BLaER1 (cell line): ENCODE measurements around the gene TSGA10IP.
A peak's percentile ranks its signal among the peaks of the same experiment; 100 is the strongest.

Experiments used
- H3K27ac ChIP-seq: shearing (Covaris generic); formaldehyde crosslinking; 2 replicates; pipeline ENCODE4 v1.8.1; 2022
- H3K27me3 ChIP-seq: shearing (Covaris generic); formaldehyde crosslinking; 2 replicates; pipeline ENCODE4 v1.8.1; 2022
- H3K36me3 ChIP-seq: shearing (Covaris generic); formaldehyde crosslinking; 2 replicates; pipeline ENCODE4 v1.8.1; 2022
- H3K4me1 ChIP-seq: shearing (Covaris generic); formaldehyde crosslinking; 2 replicates; pipeline ENCODE4 v1.8.1; 2022
- H3K4me2 ChIP-seq: shearing (Covaris generic); formaldehyde crosslinking; 2 replicates; pipeline ENCODE4 v1.8.1; 2022
- H3K4me3 ChIP-seq: shearing (Covaris generic); formaldehyde crosslinking; 2 replicates; pipeline ENCODE4 v1.8.1; 2022
- H3K9ac ChIP-seq: shearing (Covaris generic); formaldehyde crosslinking; 2 replicates; pipeline ENCODE4 v1.8.1; 2022
- H3K9me3 ChIP-seq: shearing (Covaris generic); formaldehyde crosslinking; 2 replicates; pipeline ENCODE4 v1.8.1; 2022
- H4K20me1 ChIP-seq: shearing (Covaris generic); formaldehyde crosslinking; 2 replicates; pipeline ENCODE4 v1.8.1; 2022
- Cebpa-rat ChIP-seq: shearing (Covaris generic); IDR thresholded peaks from 2 replicates; pipeline ENCODE4 v1.8.1; 2022

TSGA10IP gene

DNA sequence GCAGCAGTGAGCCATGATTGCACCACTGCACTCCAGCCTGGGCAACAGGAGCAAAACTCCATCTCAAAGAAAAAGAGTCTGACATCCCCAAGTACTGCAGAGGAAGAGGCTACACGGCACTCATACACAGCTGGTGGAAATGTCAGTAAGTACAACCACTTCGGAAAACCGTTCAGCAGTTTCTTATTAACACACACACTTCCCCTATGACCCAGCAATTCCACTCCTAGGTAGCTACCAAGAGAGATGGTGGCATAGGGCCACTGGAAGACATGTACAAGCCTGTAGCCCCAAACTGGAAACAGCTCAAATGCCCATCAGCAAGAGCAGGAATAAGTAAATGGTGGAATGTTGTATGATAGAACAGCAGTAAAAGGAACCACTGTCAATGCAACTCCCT, 22.7 kb upstream of the TSGA10IP start:
- H3K9me3 ChIP-seq, result no peaks in the 10 kb centered on the region
- no peak for TF ChIP-seq Cebpa-rat
- no peak overlapping the region for H3K4me2 ChIP-seq
- peaks cover 33% of the 10 kb centered on the region for H3K36me3 ChIP-seq
- H3K27ac ChIP-seq, result no peak overlapping the region
- H3K27me3 ChIP-seq, result no peaks in the 10 kb centered on the region
- peaks cover 10% of the 10 kb centered on the region; the same call in 1 of the 2 replicates for H4K20me1 ChIP-seq
- H3K4me3 ChIP-seq, result no peak overlapping the region
- no peak overlapping the region for H3K9ac ChIP-seq
- H3K4me1 ChIP-seq, result peaks cover 30% of the 10 kb centered on the region

DNA sequence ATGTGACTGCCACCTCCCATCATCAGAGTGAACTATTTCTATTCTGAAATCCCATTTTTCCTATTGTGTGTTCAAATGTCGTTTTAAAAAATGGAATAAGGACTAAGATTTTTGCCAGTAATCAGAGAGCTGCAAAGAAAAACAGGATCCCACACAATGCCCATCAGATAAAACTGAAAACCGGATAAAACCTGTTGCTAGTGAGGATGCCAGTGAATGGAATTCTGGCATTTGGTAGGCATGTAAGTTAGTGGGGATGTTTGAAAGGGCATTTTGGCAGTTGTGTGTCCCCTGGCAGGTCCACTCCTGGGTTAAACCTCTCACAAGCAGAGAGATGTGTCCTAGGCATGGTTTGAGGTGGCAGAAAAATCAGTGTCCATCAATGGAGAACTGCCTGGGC, 19.9 kb upstream of the TSGA10IP start:
- Histone ChIP-seq H3K4me3 (no peak overlapping the region), H3K9ac (no peak overlapping the region), H3K36me3 (peaks cover 33% of the 10 kb centered on the region), H3K4me2 (no peak overlapping the region), H3K27ac (no peak overlapping the region), H3K27me3 (no peaks in the 10 kb centered on the region), H3K9me3 (no peaks in the 10 kb centered on the region), H4K20me1 (peaks cover 1% of the 10 kb centered on the region; the same call in 1 of the 2 replicates), H3K4me1 (peaks cover 38% of the 10 kb centered on the region)
- no peak for TF ChIP-seq Cebpa-rat

DNA sequence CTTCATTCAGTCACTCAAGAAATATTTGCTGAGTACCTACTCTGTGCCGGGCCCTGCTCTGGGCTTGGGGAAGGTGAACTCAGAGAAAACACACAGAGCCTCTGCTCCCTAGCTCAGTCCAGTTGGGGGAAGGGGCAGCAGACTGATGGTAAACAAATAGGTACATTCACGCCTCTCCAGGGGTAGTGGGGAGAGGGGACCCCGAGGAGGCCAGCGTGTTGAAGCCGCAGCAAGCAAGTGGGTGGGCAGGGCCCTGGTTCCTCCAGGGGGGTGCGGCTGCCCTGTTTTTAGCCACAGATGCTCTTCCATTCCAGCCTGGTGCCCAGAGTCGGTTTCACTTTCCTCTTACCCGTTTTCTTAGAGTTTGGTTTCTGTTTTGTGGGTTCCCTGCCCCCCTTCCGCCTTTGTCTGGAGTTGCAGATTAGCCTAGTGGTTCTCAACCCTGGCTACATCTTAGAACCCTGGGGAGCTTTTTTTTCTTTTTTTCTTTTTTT, 17.3 kb upstream of the TSGA10IP start:
- Histone ChIP-seq H4K20me1 (no peaks in the 10 kb centered on the region), H3K9me3 (no peaks in the 10 kb centered on the region), H3K4me3 (peak overlapping the region; percentile 56), H3K27me3 (no peaks in the 10 kb centered on the region), H3K9ac (peak overlapping the region; percentile 74), H3K4me2 (peak overlapping the region; percentile 87), H3K36me3 (peaks cover 13% of the 10 kb centered on the region), H3K27ac (peak overlapping the region; percentile 93), H3K4me1 (peaks cover 50% of the 10 kb centered on the region)
- TF ChIP-seq Cebpa-rat, result no peak

DNA sequence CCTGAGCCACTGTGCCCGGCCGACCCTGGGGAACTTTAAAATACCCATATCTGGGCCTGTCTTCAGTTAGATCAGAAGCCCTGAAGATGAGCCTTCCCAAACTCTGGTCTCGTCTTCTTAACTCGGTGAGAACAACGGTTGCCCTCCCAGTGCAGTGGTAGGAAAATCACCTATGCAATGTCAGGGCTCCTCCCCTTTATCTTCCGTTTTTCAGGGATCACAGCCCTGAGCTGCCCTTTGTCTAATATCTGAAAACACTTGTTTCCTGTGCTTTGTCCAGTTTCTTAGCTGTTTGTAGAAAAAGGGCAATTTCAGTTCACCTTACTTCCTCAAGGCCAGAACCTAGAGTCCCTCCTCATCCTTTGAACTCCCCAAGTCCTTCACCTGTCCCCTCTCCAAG, 16.6 kb upstream of the TSGA10IP start:
- peaks cover 50% of the 10 kb centered on the region for H3K4me1 ChIP-seq
- no peaks in the 10 kb centered on the region for H3K27me3 ChIP-seq
- H3K4me2 ChIP-seq, result peak overlapping the region; percentile 87
- TF ChIP-seq Cebpa-rat, result no peak
- H3K36me3 ChIP-seq, result peaks cover 9% of the 10 kb centered on the region; the same call in 1 of the 2 replicates
- H3K27ac ChIP-seq, result peak overlapping the region; percentile 93
- H4K20me1 ChIP-seq, result no peaks in the 10 kb centered on the region
- peak overlapping the region; percentile 74 for H3K9ac ChIP-seq
- peak overlapping the region; percentile 56 for H3K4me3 ChIP-seq
- H3K9me3 ChIP-seq, result no peaks in the 10 kb centered on the region

GRCh38 chr11:65931773-65932557, 13.3 kb upstream of the TSGA10IP start:
- H3K36me3 ChIP-seq, result no peaks in the 10 kb centered on the region
- H3K4me3 ChIP-seq, result no peak overlapping the region
- peak overlapping the region; percentile 16; the same call in 1 of the 2 replicates for H3K27ac ChIP-seq
- H3K9me3 ChIP-seq, result no peaks in the 10 kb centered on the region
- peak overlapping the region; percentile 43 for H3K4me2 ChIP-seq
- H3K27me3 ChIP-seq, result no peaks in the 10 kb centered on the region
- H4K20me1 ChIP-seq, result no peaks in the 10 kb centered on the region
- H3K9ac ChIP-seq, result no peak overlapping the region
- no peak for TF ChIP-seq Cebpa-rat
- H3K4me1 ChIP-seq, result peaks cover 47% of the 10 kb centered on the region

- H4K20me1 ChIP-seq, result no peaks in the 10 kb centered on the region
- H3K9me3 ChIP-seq, result no peaks in the 10 kb centered on the region
- peaks cover 41% of the 10 kb centered on the region for H3K4me1 ChIP-seq
- H3K9ac ChIP-seq, result no peak overlapping the region
- no peaks in the 10 kb centered on the region for H3K36me3 ChIP-seq
- H3K4me3 ChIP-seq, result no peak overlapping the region
- H3K27ac ChIP-seq, result no peak overlapping the region
- H3K4me2 ChIP-seq, result no peak overlapping the region
- H3K27me3 ChIP-seq, result no peaks in the 10 kb centered on the region
- no peak for TF ChIP-seq Cebpa-rat
These were observed 12.7 kb upstream of the TSGA10IP start for GRCh38 chr11:65932558-65932919.

DNA sequence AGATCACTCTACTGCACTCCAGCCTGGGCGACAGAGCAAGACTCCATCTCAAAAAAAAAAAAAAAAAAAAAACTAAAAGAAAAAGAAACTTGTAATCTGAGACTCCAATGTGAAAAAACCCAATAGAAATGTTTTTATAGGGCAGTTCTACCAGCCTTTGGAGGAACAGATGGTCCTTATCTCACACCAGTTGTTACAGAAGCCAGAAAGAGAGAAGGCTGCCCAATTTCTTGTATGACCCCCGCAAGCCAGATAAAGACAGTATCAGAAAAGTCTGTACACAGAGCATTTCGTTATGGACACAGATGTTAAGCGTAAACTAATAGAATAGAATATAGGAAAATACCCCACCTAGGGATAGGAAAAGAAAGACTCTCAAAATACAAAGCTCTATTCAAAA, 11.3 kb upstream of the TSGA10IP start:
- Histone ChIP-seq H3K4me1 (peaks cover 32% of the 10 kb centered on the region), H4K20me1 (no peaks in the 10 kb centered on the region), H3K4me3 (no peak overlapping the region), H3K36me3 (no peaks in the 10 kb centered on the region), H3K9me3 (no peaks in the 10 kb centered on the region), H3K4me2 (no peak overlapping the region), H3K27me3 (no peaks in the 10 kb centered on the region), H3K27ac (no peak overlapping the region), H3K9ac (no peak overlapping the region)
- no peak for TF ChIP-seq Cebpa-rat

DNA sequence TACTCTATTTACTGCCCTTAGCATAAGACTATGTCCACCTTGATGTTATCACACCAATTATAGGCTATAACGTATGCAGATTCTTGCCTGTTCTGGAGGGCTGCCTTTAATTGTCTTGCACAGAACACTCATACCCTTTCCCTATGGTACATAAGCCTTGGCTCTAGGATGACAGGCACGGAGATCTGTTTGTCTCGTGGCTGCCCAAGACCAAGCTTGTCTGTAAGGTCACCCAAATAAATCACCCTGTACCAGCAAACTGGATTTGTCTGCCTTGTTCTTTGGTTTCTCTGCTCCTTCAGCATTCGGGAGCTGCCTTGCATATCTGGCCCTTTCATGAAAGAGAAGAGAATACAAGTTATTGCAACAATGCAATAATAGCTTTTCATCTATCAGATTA, 7.5 kb upstream of the TSGA10IP start:
- H3K4me3 ChIP-seq, result no peak overlapping the region
- no peaks in the 10 kb centered on the region for H4K20me1 ChIP-seq
- peaks cover 8% of the 10 kb centered on the region; the same call in 1 of the 2 replicates for H3K4me1 ChIP-seq
- no peaks in the 10 kb centered on the region for H3K27me3 ChIP-seq
- H3K9ac ChIP-seq, result no peak overlapping the region
- H3K4me2 ChIP-seq, result no peak overlapping the region
- TF ChIP-seq Cebpa-rat, result no peak
- no peaks in the 10 kb centered on the region for H3K36me3 ChIP-seq
- H3K27ac ChIP-seq, result no peak overlapping the region
- no peaks in the 10 kb centered on the region for H3K9me3 ChIP-seq

DNA sequence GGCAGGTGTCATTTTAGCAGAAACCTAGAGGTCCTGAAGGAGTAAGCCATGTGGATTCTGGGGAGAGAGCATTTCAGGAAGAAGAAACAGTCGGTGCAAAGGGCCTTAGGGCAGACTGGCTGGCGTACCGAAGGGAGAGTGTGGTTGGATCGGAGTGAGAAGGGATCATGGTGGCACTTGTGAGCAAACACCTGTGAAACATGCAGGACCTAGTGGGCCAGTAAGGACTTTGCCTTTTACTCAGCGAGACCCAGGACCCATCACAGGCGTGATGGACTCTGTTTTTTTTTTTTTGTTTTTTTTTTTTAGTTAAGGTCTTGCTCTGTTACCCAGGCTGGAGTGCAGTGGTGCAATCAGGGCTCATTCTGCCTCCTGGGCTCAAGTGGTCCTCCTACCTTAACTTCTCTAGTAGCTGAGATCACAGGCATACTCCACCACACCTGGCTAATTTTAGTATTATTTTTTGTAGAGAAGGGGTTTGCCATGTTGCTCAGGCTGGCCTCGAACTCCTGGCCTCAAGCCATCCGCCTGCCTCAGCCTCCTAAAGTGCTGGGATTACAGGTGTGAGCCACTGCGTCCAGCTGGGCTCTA, 3.5 kb upstream of the TSGA10IP start:
- Histone ChIP-seq H3K4me1 (peaks cover 8% of the 10 kb centered on the region; the same call in 1 of the 2 replicates), H3K27me3 (no peaks in the 10 kb centered on the region), H3K4me2 (no peak overlapping the region), H3K27ac (no peak overlapping the region), H3K9me3 (no peaks in the 10 kb centered on the region), H3K36me3 (no peaks in the 10 kb centered on the region), H3K9ac (no peak overlapping the region), H3K4me3 (no peak overlapping the region), H4K20me1 (no peaks in the 10 kb centered on the region)
- no peak for TF ChIP-seq Cebpa-rat

GRCh38 chr11:65942531-65942930, 2.7 kb upstream of the TSGA10IP start:
- Histone ChIP-seq H3K4me1 (peaks cover 8% of the 10 kb centered on the region; the same call in 1 of the 2 replicates), H3K4me2 (no peak overlapping the region), H3K27me3 (no peaks in the 10 kb centered on the region), H3K4me3 (no peak overlapping the region), H4K20me1 (no peaks in the 10 kb centered on the region), H3K9ac (no peak overlapping the region), H3K36me3 (no peaks in the 10 kb centered on the region), H3K9me3 (no peaks in the 10 kb centered on the region), H3K27ac (no peak overlapping the region)
- no peak for TF ChIP-seq Cebpa-rat
